HS-5 (cell line): ENCODE measurements around the gene XRCC5.

Source experiments
- DNase-seq: peaks from one replicate; pipeline ENCODE4 v3.0.0-alpha.2; 2012; ENCODE audit warnings: low read depth

XRCC5 gene

DNA sequence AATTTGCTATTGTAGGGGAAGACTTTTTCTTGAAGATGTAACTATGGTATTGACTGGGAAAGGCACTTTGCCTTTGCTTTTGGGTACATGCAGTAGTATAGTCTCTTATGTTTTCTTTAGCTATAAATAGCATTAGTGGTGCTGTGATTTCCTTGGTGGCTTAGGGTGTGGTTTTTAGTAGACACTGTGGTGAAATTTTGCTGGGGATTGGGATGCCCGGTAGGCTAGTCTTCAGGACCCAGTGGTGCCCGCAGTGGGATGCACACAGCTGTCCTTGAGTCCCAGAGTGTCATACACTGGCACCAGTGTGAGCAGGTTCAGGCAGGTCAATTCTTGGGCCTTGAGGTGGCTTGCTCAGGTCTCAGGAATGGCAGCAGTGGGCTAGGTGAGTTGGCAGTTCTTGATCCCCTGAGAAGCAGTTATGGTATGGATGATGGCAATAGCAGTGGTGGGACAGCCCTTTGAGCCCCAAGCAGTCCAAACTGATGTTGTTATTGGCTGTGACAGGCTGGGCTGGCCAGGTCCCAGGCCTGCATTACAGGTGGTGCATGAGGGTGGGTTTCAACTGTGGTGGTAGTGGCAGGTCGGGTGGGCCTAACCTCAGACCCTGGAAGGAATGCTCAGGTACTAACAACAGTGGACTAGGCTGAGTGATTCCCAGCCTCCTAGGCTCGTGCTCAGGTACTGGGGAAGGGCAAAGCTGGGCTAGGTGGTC lies 124.3 kb downstream of the XRCC5 start:
- no peak for DNase-seq

DNA sequence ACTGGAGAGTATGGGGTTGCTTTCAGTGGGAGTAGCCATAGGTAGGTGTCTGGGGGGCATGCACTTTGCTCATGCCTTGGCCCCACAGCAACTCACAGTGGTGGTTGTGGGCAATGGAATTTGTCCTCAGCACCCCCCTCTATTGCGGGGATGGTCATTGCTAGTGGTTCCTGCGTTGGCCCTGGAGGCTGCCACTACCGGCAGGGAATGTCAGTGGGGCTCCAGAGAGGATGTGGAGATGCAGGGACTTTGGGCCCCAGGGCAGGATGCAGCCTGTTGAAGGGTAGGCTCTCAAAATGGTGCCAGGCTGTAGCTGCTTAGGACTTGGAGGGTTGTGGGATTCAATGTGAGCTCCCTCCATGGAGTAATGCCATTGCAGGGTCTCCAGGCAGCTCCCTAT lies 125.0 kb downstream of the XRCC5 start:
- DNase-seq, result no peak

DNA sequence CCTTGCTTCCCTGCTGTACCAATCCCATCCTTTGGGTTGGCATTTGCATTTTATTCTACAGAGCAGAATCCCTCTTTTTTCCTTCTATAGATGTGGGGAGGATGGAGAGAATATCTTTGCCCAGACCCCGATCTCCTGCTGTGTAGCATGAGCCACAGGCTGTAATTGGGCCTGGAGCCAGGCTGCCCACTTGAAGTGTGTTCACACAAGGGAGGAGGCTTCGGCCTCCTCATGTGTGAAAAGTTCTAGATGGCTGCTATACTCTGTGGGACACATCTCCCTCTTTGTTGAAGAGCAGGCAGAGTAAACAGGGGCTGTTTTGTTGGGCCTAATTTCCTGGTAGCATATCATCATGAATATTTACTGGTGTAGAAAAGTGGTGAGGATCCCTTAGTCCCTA lies 126.3 kb downstream of the XRCC5 start:
- DNase-seq, result no peak

DNA sequence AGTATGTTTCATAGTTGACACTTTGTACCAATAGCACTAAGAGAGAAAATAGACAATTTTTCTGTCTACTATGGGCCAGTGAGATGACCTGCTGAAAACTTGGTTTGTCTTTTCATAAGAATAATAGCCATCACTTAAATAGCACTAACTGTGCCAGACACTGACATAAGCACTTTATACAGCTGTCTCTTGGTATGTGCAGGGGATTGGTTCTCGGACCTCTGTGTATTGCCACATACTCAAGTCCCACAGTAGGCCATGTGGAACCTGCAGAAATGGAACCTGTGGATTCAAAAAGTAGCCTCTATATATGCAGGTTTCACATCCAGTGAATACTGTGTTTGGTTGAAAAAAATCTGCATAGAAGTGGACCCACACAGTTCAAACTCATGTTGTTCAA lies 126.7 kb downstream of the XRCC5 start:
- DNase-seq, result no peak

DNA sequence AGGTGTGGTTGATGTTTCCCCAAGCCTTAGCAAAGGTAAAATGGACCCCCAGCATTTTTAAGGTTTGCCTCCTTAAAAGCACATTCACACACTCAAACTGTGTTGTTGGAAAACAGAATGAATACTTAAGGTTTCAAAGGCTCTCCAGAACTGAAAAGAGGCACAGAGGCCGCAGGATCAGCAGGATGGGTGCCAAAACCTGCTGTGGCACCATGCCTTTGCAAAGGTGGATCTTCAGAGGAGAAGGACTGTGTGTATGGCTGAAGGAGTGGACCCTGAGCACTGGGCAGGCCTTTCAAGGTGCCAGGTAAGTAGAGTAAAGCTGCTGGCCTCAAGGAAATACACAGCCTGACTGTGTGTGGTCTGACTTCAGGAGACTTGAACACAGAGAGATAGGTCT lies 127.3 kb downstream of the XRCC5 start:
- DNase-seq, result no peak

DNA sequence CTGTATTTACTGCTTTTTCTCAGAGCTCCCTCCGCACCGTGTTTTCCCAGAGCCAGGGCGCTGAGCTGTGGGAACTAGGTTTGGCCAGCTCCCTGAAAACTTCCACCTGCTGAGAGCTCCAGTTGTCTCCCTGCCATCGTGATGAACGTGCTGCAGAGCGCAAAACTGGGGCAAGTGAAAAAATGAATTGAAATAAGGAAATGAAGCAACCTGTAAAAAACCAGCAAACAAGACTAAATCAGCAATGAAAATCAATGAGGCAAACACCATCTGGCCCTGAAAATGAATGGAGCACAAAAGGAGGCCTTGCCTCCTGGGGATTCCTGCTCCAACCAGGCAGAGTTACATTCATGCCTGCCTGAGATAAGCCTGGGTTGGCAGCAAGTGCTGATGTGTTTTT lies 133.2 kb downstream of the XRCC5 start:
- DNase-seq, result no peak

DNA sequence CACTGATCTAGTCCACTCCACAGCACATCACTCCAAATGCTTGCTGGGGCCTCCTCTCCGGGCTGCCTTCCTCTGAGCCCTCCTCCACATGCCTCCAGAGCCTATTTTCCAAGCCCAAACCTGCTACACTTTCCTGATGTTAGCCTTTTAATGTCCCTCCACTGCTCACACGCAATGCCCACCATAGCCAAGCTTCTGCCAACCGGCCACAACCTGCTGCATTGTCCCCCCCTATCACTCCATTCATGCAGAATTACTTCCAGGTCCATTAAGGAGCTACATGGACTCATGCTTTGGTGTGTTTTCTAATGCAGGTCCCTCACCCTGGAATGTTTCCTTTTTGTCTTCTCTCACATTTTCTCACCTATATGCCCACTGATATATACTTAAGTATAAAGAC lies 133.9 kb downstream of the XRCC5 start:
- DNase-seq, result no peak

DNA sequence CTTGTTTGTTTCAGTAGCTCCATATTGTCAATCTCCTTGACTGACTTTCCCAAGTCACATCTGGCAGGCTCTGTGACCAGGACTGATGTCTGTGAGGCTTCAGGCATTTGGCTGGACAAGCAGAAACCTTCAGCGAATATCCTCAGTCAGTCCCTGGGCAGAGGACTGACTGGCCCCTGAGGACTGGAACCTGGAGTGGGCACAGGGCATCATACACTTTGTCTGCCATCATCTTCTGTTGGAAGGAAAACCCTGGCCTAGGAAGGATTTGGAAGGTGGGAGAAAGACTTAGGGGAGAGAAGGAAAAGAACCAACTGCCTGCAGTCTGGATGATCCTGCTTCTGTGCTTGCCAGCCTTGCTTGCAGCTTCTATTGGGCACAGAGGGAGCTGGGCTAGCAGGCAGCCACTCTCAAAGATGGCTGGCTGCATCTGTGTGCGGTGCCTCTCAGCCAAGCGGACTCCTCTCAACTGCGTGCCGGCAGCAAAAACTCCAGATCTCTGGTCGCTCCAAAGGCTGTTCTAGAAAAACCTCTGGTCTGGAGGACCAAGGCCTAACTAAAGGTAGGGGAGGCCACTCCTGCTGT lies 136.3 kb downstream of the XRCC5 start:
- DNase-seq, result no peak

DNA sequence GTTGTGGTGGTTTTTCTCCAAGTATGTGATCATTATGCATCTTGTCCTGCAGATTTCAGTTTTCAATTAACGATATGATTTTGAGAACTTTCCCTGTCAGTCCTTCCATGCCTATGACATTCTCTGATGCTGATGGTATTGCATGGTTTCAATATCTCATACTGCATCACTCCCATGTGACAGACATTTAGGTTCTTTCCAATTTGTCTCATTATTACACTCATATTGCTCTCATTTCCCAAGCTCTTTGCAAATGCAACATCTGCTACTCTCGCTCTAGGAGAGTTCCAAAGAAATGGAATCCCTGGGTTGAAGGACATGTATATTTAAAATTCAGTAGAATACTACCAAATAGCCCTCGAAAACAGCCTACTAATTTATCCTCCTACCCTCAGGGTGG lies 137.6 kb downstream of the XRCC5 start:
- DNase-seq, result no peak
